K562 (cell line): Measurements from ENCODE around the gene PPAN. TPM values are rescaled to one million over a fixed set of nuclear protein-coding genes. Genes with fewer than 3 reads are reported as not detected.

Experiments used
- ATAC-seq: fragments of 200-7000 bp; cut with Tn5 transposase; 3 replicates; pipeline ENCODE4 v1.9.1; 2020; ENCODE audit warnings: moderate library complexity
- BruUV-seq: library from RNA; stranded (reverse); fragments of 400-500 nt; replicated peaks from 2 replicates; lab custom pipeline; 2021; lab: Mats Ljungman, UMichigan
- CTCF ChIA-PET: fragments of 300-600 bp; formaldehyde crosslinking; extraction: SDS; loops from one replicate; lab custom pipeline; 2021; ENCODE audit warnings: low intra/inter-chr PET ratio; lab: Yijun Ruan, JAX
- POLR2A ChIA-PET: fragments of 300-600, 350-650 bp; sonication (Branson Sonifier 250); formaldehyde crosslinking; extraction: SDS; loops from one replicate; lab custom pipeline; 2021; ENCODE audit warnings: antibody characterized with exemption, inconsistent platforms; lab: Yijun Ruan, JAX
- DNase-seq, 4 experiments: peaks; one replicate each; pipeline versions ENCODE4 v3.0.0 to v3.0.0-alpha.2; 2011 to 2018; ENCODE audit warnings: low spot score in 3 of 4, mixed read lengths in 3 of 4; ENCODE audit errors: extremely low read depth in 1 of 4
- FAIRE-seq: peaks from 2 replicates; lab custom pipeline; 2011; peaks lifted over from hg19 to GRCh38; lab: Jason Lieb, UNC
- H2AFZ ChIP-seq: 2 replicates; pipeline ENCODE4 v1.6.0; 2011; ENCODE audit warnings: low read depth, low read length, control low read depth, inconsistent platforms
- H3K27ac ChIP-seq: fragments of 200-600 bp; 3 replicates; pipeline ENCODE4 v1.8.0; 2011; ENCODE audit warnings: low read depth, mild to moderate bottlenecking, control low read depth, inconsistent platforms, low read length, moderate library complexity, mixed read lengths; ENCODE audit errors: extremely low read depth
- H3K27me3 ChIP-seq, 2 experiments: fragments of 300-600 bp in 1 of 2; 2 replicates in 1 of 2; 3 replicates in 1 of 2; pipeline versions ENCODE4 v1.6.0 to v1.8.0; 2011; ENCODE audit warnings: inconsistent platforms in 2 of 2, low read length in 2 of 2, mild to moderate bottlenecking in 1 of 2, mixed read lengths in 1 of 2, moderate library complexity in 1 of 2; ENCODE audit not compliant: control insufficient read depth in 2 of 2, insufficient read depth in 2 of 2
- H3K36me3 ChIP-seq: fragments of 300-600 bp; 3 replicates; pipeline ENCODE4 v1.8.0; 2011; ENCODE audit warnings: mild to moderate bottlenecking, low read length, inconsistent platforms; ENCODE audit not compliant: control insufficient read depth, insufficient read depth
- H3K4me1 ChIP-seq, 2 experiments: fragments of 200-600 bp in 1 of 2; replicated peaks in 1 of 2; 2 replicates in 1 of 2; 3 replicates in 1 of 2; pipeline versions ENCODE4 v1.5.1 to v1.8.0; 2011; ENCODE audit warnings: inconsistent platforms in 2 of 2, low read length in 2 of 2, mild to moderate bottlenecking in 1 of 2, mixed read lengths in 1 of 2, moderate library complexity in 1 of 2; ENCODE audit not compliant: control insufficient read depth in 2 of 2, insufficient read depth in 2 of 2
- H3K4me2 ChIP-seq: 2 replicates; pipeline ENCODE4 v1.6.1; 2011; ENCODE audit warnings: low read length, control low read depth, inconsistent platforms, mixed read lengths; ENCODE audit not compliant: insufficient read depth
- H3K4me3 ChIP-seq: fragments of 200-600 bp; sonication (generic), shearing (Covaris generic); 2 replicates; pipeline ENCODE4 v1.5.1; 2016; ENCODE audit warnings: control low read depth, inconsistent platforms
- H3K79me2 ChIP-seq: fragments of 200-600 bp; 3 replicates; pipeline ENCODE4 v1.8.0; 2011; ENCODE audit warnings: low read length, inconsistent platforms; ENCODE audit not compliant: control insufficient read depth, insufficient read depth
- H3K9ac ChIP-seq, 2 experiments: 2 replicates each; pipeline versions ENCODE4 v1.6.0 to v1.6.1; 2011; ENCODE audit warnings: low read depth in 2 of 2, low read length in 2 of 2, control low read depth in 1 of 2, inconsistent platforms in 1 of 2, mild to moderate bottlenecking in 1 of 2, mixed read lengths in 1 of 2; ENCODE audit not compliant: insufficient read depth in 1 of 2
- H3K9me1 ChIP-seq: one replicate; pipeline ENCODE4 v1.6.0; 2011; ENCODE audit warnings: inconsistent platforms, mild to moderate bottlenecking, low read length, moderate library complexity; ENCODE audit not compliant: control insufficient read depth, insufficient read depth
- H3K9me3 ChIP-seq: replicated peaks from 2 replicates; pipeline ENCODE4 v1.5.1; 2011; ENCODE audit warnings: low read depth, low read length, inconsistent platforms; ENCODE audit not compliant: control insufficient read depth, insufficient read depth
- H4K20me1 ChIP-seq: replicated peaks from 2 replicates; pipeline ENCODE4 v1.6.1; 2011; ENCODE audit warnings: low read length, inconsistent platforms, mixed read lengths; ENCODE audit not compliant: control insufficient read depth, insufficient read depth
- BMI1 ChIP-seq: fragments of 150-350 bp; IDR thresholded peaks from 2 replicates; pipeline ENCODE4 v1.6.1; 2014; ENCODE audit warnings: low read length
- CSDE1 ChIP-seq, 2 experiments: fragments of 450-650 bp; IDR thresholded peaks; 2 replicates each; pipeline ENCODE4 v1.6.1; 2016; ENCODE audit warnings: mild to moderate bottlenecking in 1 of 2
- KAT8 ChIP-seq: fragments of 450-650 bp; IDR thresholded peaks from 2 replicates; pipeline ENCODE4 v1.6.1; 2016; ENCODE audit warnings: low read depth, mild to moderate bottlenecking
- POU5F1 ChIP-seq: fragments of 150-350 bp; IDR thresholded peaks from 2 replicates; pipeline ENCODE4 v1.6.1; 2014; ENCODE audit warnings: borderline replicate concordance, low read length, low read depth, mild to moderate bottlenecking; ENCODE audit not compliant: partially characterized antibody
- ZNF764 ChIP-seq: fragments of 250-450 bp; sonication (Bioruptor Pico); IDR thresholded peaks from 2 replicates; pipeline ENCODE4 v1.4.0; 2020; ENCODE audit warnings: low read depth, mild to moderate bottlenecking, moderate library complexity
- WGBS: fragments of 100-300 bp; shearing (Covaris generic); methylation state at CpG from one replicate; pipeline ENCODE4 v1.1.6; 2016; ENCODE audit warnings: low coverage, mixed read lengths; ENCODE audit not compliant: insufficient coverage; ENCODE audit errors: missing lambda C conversion rate; 5-methylcytosine and 5-hydroxymethylcytosine counted together
- in situ Hi-C: fragments of 300-500 bp; cut with MboI; formaldehyde crosslinking; loops from 4 replicates; pipeline ENCODE4 v1.15.0; 2018; ENCODE audit warnings: inconsistent platforms, mixed read lengths
- intact Hi-C: fragments of 100-400 bp; cut with micrococcal nuclease; formaldehyde crosslinking; loops from 2 replicates; pipeline ENCODE4 v1.14.2; 2022
- polyA plus RNA-seq, 8 experiments: library from polyadenylated mRNA; depleted of rRNA in 4 of 8; stranded (reverse) in 5 of 8; unstranded in 3 of 8; fragments of >200 nt; fragmentation: Nextera tagmentation in 2 of 8; fragmentation: Illumina TruSeq in 1 of 8; extraction: Ambion mirVana in 2 of 8; extraction: Trizol in 1 of 8; gene quantifications; 2 replicates each; pipeline versions ENCODE4 v1.2.1 to v1.2.3, GENCODE V29; 2011 to 2014; ENCODE audit warnings: inconsistent platforms in 1 of 8, missing spikeins in 1 of 8
- total RNA-seq, 7 experiments: library from RNA; depleted of rRNA in 6 of 7; stranded (reverse); fragments of >200 nt in 6 of 7; fragmentation: Illumina TruSeq in 2 of 7; extraction: Trizol in 2 of 7; gene quantifications; 2 replicates each; pipeline versions ENCODE4 v1.2.1 to v1.2.3, GENCODE V29; 2011 to 2021; ENCODE audit warnings: low replicate concordance in 1 of 7
- TF ChIP-seq, protein P1 (sequence below): fragments of 450-650 bp; IDR thresholded peaks from 2 replicates; pipeline ENCODE4 v1.6.1; 2016; ENCODE audit warnings: mild to moderate bottlenecking
- TF ChIP-seq, protein P2 (sequence below): sonication (generic); formaldehyde crosslinking; IDR thresholded peaks from 2 replicates; pipeline ENCODE4 v1.8.0; 2023; ENCODE audit warnings: mild to moderate bottlenecking, missing genetic modification reagents

Gene PPAN
- total and polyA plus RNA-seq, 9 of the 15 experiments (the other 6 are each of a cell fraction or from before 2014, with no cell fraction given) = 2.2 to 129 (median 59.1) TPM

DNA sequence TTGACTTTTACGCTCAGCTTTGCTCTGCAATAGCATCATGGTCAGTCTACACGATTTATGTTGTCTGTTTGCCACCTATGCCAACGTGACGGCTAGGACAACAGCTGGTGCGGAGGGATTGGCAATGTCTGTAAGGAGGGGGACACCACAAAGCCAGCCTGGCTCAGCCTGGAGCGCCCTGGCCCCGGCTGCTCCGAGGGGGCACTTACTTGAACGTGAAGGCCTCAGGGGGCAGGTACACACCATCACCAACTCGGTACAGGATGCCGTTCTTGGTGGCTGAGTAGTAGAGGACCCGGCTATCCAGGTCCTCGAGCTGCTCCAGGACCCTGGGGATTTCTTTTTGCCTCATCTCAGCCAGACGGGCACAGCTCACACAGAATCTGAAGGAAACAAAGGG, 40.0 kb downstream of the PPAN start:
- H3K4me2 ChIP-seq = no peak overlapping the region
- ATAC-seq = no peak
- POLR2A ChIA-PET = interaction anchor here (0.5 kb wide), 2 partner anchors 47 to 1454 kb away, joined by 3 read pairs; no protein-coding TSS in a partner anchor
- 97% methylated on average over 14 of the region's 14 CpGs for WGBS
- no TSS peak for BruUV-seq
- no peak overlapping the region for H3K27ac ChIP-seq
- H3K79me2 ChIP-seq = no peaks in the 10 kb centered on the region
- H3K9me1 ChIP-seq = no peaks in the 10 kb centered on the region
- CTCF ChIA-PET = no interaction called here
- no peak overlapping the region for H3K9ac ChIP-seq
- H3K36me3 ChIP-seq = peaks cover 94% of the 10 kb centered on the region
- in situ Hi-C loops = no loop called here
- DNase-seq = no peak
- no peak for FAIRE-seq
- peaks cover 5% of the 10 kb centered on the region; the same call in 1 of the 2 replicates for H4K20me1 ChIP-seq
- H3K4me1 ChIP-seq = no peaks in the 10 kb centered on the region
- TF ChIP-seq CSDE1 (IDR thresholded peaks at IDR 0.05) (no peak), BMI1 (no peak), POU5F1 (no peak), KAT8 (no peak), ZNF764 (no peak)
- TF ChIP-seq, protein P1, sequence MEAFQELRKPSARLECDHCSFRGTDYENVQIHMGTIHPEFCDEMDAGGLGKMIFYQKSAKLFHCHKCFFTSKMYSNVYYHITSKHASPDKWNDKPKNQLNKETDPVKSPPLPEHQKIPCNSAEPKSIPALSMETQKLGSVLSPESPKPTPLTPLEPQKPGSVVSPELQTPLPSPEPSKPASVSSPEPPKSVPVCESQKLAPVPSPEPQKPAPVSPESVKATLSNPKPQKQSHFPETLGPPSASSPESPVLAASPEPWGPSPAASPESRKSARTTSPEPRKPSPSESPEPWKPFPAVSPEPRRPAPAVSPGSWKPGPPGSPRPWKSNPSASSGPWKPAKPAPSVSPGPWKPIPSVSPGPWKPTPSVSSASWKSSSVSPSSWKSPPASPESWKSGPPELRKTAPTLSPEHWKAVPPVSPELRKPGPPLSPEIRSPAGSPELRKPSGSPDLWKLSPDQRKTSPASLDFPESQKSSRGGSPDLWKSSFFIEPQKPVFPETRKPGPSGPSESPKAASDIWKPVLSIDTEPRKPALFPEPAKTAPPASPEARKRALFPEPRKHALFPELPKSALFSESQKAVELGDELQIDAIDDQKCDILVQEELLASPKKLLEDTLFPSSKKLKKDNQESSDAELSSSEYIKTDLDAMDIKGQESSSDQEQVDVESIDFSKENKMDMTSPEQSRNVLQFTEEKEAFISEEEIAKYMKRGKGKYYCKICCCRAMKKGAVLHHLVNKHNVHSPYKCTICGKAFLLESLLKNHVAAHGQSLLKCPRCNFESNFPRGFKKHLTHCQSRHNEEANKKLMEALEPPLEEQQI = no peak
- TF ChIP-seq, protein P2, sequence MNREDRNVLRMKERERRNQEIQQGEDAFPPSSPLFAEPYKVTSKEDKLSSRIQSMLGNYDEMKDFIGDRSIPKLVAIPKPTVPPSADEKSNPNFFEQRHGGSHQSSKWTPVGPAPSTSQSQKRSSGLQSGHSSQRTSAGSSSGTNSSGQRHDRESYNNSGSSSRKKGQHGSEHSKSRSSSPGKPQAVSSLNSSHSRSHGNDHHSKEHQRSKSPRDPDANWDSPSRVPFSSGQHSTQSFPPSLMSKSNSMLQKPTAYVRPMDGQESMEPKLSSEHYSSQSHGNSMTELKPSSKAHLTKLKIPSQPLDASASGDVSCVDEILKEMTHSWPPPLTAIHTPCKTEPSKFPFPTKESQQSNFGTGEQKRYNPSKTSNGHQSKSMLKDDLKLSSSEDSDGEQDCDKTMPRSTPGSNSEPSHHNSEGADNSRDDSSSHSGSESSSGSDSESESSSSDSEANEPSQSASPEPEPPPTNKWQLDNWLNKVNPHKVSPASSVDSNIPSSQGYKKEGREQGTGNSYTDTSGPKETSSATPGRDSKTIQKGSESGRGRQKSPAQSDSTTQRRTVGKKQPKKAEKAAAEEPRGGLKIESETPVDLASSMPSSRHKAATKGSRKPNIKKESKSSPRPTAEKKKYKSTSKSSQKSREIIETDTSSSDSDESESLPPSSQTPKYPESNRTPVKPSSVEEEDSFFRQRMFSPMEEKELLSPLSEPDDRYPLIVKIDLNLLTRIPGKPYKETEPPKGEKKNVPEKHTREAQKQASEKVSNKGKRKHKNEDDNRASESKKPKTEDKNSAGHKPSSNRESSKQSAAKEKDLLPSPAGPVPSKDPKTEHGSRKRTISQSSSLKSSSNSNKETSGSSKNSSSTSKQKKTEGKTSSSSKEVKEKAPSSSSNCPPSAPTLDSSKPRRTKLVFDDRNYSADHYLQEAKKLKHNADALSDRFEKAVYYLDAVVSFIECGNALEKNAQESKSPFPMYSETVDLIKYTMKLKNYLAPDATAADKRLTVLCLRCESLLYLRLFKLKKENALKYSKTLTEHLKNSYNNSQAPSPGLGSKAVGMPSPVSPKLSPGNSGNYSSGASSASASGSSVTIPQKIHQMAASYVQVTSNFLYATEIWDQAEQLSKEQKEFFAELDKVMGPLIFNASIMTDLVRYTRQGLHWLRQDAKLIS (CRISPR knock-in tag) = no peak
- H3K4me3 ChIP-seq = no peak overlapping the region
- intact Hi-C loops = no loop called here
- H3K27me3 ChIP-seq = no peaks in the 10 kb centered on the region
- no peak overlapping the region for H2AFZ ChIP-seq
- no peaks in the 10 kb centered on the region for H3K9me3 ChIP-seq
